Kidney (tissue), 14 donors: ENCODE results near the gene GPR85. TPM values are rescaled to one million over a fixed set of nuclear protein-coding genes. Genes with fewer than 3 reads are reported as not detected.
"Not testable (repeated sequence)": the region's sequence is repeated elsewhere in the genome, so short reads cannot be mapped to it uniquely, and the experiment has no call there.

Experiments
- DNase-seq, 5 donors: peaks; one replicate each; pipeline ENCODE4 v3.0.0-alpha.2; 2013 to 2020
- FAIRE-seq: peaks from 2 replicates; lab custom pipeline; 2012; peaks lifted over from hg19 to GRCh38; lab: Jason Lieb, UNC
- H3K27ac ChIP-seq, 2 donors: one replicate each; pipeline ENCODE4 v1.7.0; 2013; ENCODE audit warnings: low read depth in 2 of 2, low read length in 2 of 2, inconsistent platforms in 1 of 2
- H3K27me3 ChIP-seq: one replicate; pipeline ENCODE4 v1.7.1; 2013; ENCODE audit warnings: low read length, inconsistent platforms; ENCODE audit not compliant: control insufficient read depth, insufficient read depth
- H3K36me3 ChIP-seq, 3 donors: one replicate each; pipeline versions ENCODE4 v1.7.0 to v1.7.1; 2013; ENCODE audit warnings: low read length in 3 of 3, control low read depth in 1 of 3, inconsistent platforms in 1 of 3; ENCODE audit not compliant: insufficient read depth in 3 of 3, control insufficient read depth in 2 of 3
- H3K4me1 ChIP-seq, 3 donors: one replicate each; pipeline versions ENCODE4 v1.7.0 to v1.7.1; 2013; ENCODE audit warnings: low read length in 3 of 3, inconsistent platforms in 1 of 3, low read depth in 1 of 3; ENCODE audit not compliant: control insufficient read depth in 2 of 3, insufficient read depth in 2 of 3
- H3K4me3 ChIP-seq, 3 donors: one replicate each; pipeline versions ENCODE4 v1.7.0 to v1.8.1; 2013; ENCODE audit warnings: low read length in 3 of 3, control low read depth in 1 of 3, inconsistent platforms in 1 of 3
- H3K9ac ChIP-seq, 3 donors: one replicate each; pipeline versions ENCODE4 v1.7.0 to v1.7.1; 2013; ENCODE audit warnings: low read length in 3 of 3, control low read depth in 1 of 3, inconsistent platforms in 1 of 3
- H3K9me3 ChIP-seq, 3 donors: one replicate each; pipeline versions ENCODE4 v1.7.0 to v1.7.1; 2013; ENCODE audit warnings: low read length in 3 of 3, control low read depth in 1 of 3, inconsistent platforms in 1 of 3; ENCODE audit not compliant: control insufficient read depth in 2 of 3, insufficient read depth in 1 of 3
- intact Hi-C: fragments of 100-400 bp; cut with DNase I; formaldehyde crosslinking; loops from one replicate; pipeline ENCODE4 v1.11.1; 2022
- polyA plus RNA-seq: library from polyadenylated mRNA; stranded (reverse); fragments of 350-450 nt; fragmentation: Illumina TruSeq; extraction: RNeasy Lipid Tissue Mini Kit (QIAGEN cat#74804); gene quantifications from one replicate; pipeline ENCODE4 v1.2.3, GENCODE V29; 2014; ENCODE audit warnings: low read depth, low replicate concordance; ENCODE audit not compliant: insufficient read depth
- total RNA-seq: library from RNA; stranded (reverse); fragmentation: NEBNext Ultra II Directional; extraction: Animal tissue kit (Norgen Biotek cat#: 25700); gene quantifications from one replicate; pipeline ENCODE4 v1.2.1, GENCODE V29; 2021
- TF ChIP-seq, protein P1 (sequence below): IDR thresholded peaks from 3 replicates; pipeline ENCODE4 v1.5.1; 2012; ENCODE audit warnings: mild to moderate bottlenecking, moderate library complexity, borderline replicate concordance; ENCODE audit not compliant: insufficient read depth; ENCODE audit errors: extremely low read depth
- donor health status: control.
- donor health status: control.
- donor health status: control.
- donor health status: control.
- donor health status: control.
- donor health status: DM: yes; HTN: yes; CAD: no.
- donor health status: Normal renal cell carcinoma (clear cell type).

Gene GPR85
- total and polyA plus RNA-seq, 2 donors from 2014 or later, result 0.31 to 0.65 TPM

DNA sequence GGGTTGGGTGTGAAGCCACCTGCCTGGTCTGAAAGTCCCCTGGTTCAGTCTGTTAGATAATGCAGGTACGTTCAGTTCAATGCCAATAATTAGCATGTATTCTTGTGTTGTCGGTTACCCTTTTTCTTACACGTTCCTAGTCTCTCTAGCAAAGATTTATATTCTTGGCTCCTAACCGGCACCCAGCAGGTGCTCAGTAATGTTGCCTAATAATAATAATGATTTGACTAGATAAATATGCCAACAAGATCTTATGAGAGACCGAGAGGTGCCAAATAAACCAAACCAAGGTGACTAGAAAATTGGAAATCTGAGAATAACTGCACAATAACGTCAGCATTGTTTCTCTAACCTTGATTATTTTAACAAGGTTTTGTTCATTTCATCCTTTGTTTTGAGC lies 32.8 kb upstream of the GPR85 start:
- no peak for DNase-seq
- no peak for FAIRE-seq
- TF ChIP-seq, protein P1, sequence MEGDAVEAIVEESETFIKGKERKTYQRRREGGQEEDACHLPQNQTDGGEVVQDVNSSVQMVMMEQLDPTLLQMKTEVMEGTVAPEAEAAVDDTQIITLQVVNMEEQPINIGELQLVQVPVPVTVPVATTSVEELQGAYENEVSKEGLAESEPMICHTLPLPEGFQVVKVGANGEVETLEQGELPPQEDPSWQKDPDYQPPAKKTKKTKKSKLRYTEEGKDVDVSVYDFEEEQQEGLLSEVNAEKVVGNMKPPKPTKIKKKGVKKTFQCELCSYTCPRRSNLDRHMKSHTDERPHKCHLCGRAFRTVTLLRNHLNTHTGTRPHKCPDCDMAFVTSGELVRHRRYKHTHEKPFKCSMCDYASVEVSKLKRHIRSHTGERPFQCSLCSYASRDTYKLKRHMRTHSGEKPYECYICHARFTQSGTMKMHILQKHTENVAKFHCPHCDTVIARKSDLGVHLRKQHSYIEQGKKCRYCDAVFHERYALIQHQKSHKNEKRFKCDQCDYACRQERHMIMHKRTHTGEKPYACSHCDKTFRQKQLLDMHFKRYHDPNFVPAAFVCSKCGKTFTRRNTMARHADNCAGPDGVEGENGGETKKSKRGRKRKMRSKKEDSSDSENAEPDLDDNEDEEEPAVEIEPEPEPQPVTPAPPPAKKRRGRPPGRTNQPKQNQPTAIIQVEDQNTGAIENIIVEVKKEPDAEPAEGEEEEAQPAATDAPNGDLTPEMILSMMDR, result no peak
- no peaks in the 10 kb centered on the region for H3K4me1 ChIP-seq
- intact Hi-C loops, result no loop called here
- no peaks in the 10 kb centered on the region for H3K9me3 ChIP-seq
- H3K36me3 ChIP-seq, result no peaks in the 10 kb centered on the region
- H3K27ac ChIP-seq, result no peak overlapping the region
- H3K4me3 ChIP-seq, result no peak overlapping the region
- H3K27me3 ChIP-seq, result no peaks in the 10 kb centered on the region
- no peak overlapping the region for H3K9ac ChIP-seq

DNA sequence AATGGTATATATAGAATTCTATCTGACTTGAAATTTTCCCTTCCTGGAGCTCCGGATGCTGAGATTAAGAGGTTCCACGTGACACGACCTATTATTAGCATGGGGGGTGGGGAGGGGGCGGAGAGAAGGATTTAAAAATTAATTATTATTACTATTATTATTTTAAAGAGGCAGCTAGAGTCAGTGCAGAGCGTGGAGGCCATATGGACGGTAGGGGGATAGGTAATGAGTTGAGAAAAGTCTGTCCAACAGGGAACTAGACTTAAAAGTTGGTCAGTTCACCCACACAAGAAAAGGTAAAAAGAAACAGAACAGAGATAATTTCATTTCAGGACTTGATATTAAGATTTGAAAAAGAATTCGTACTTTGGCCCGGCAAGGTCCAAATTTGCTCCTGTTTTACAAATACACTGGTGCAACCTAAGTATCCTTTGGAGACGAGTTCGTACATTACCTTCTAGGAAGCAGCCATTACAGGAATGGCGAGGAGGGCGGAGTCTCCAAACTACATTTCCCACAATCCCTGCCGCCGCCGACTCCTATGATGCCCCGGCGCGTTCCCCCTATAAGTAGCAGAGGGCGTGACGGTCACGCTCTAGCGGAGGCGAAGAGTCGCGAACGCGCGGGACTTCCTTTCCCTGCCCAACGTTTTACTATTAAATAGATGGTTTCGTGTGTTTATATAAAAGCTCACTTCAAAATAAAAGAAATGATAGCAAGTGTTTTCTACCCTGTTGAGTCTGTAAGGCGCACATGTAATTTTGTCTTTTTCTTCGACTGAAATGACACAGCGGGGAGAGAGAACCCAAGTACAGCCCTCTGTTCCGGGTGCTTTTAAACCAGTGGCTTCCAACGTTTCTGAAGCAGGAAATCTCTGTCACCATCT lies 31.7 kb upstream of the GPR85 start, which contains the start of gene SMIM30:
Gene SMIM30 (minus strand): TSS at position 481 of the 886 bp plus-strand sequence. CDS start 976 bp downstream, outside the sequence.
- TF ChIP-seq, protein P1, result no peak
- peak within 1 kb of the TSS; percentile 49 to 90 (median 63) for H3K9ac ChIP-seq
- DNase-seq, result peak; percentile 92 to 98 (median 97)
- FAIRE-seq, result peak; percentile 96
- no peaks in the 10 kb centered on the region for H3K9me3 ChIP-seq
- intact Hi-C loops, result no loop called here
- H3K36me3 ChIP-seq, result no peaks in the 10 kb centered on the region
- peak within 1 kb of the TSS; percentile 90 to 98 (median 94) for H3K4me3 ChIP-seq
- H3K4me1 ChIP-seq, result no peaks in the 10 kb centered on the region
- no peaks in the 10 kb centered on the region for H3K27me3 ChIP-seq
- H3K27ac ChIP-seq, result peak within 1 kb of the TSS; percentile 45 to 56

DNA sequence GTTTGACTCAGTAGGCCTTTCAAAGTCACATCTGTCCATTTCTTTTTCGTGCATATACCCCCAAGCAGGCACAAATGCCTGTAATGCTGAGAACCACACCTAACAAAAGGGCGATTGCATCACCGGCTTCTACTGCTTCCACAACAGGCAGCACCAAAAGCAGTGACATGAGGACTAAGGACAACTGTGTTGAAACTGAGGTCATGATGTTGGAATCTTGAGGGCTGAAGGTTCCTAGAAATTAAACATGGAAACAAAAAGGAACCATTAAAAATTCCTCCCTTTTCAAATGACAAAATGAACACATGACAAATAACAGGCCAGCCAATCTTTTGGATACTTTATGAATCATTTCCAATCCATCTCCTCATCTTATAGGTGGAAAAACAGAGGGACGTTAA lies 30.7 kb upstream of the GPR85 start:
- H3K9me3 ChIP-seq, DNase-seq, H3K27me3 ChIP-seq, FAIRE-seq, H3K4me1 ChIP-seq, intact Hi-C loops, H3K9ac ChIP-seq, H3K36me3 ChIP-seq, H3K27ac ChIP-seq: not testable (repeated sequence)
- peak overlapping the region in 2 of 3 donors; percentile 90 to 98 for H3K4me3 ChIP-seq

GRCh38 chr7:113113912-113114311 lies 27.3 kb upstream of the GPR85 start:
- Histone ChIP-seq H3K36me3 (no peaks in the 10 kb centered on the region), H3K9ac (no peak overlapping the region), H3K9me3 (no peaks in the 10 kb centered on the region), H3K4me1 (no peaks in the 10 kb centered on the region), H3K4me3 (no peak overlapping the region), H3K27me3 (no peaks in the 10 kb centered on the region), H3K27ac (no peak overlapping the region)
- TF ChIP-seq, protein P1, result no peak
- intact Hi-C loops, result no loop called here
- no peak for FAIRE-seq
- peak in 1 of 5 donors; percentile 7 for DNase-seq
